ENCODE data around the gene CHL1.

CHL1 gene

GRCh38 chr3:270688-271087 lies 74.1 kb downstream of the CHL1 start:
- Histone ChIP-seq H3K36me3 (no peaks in the 10 kb centered on the region), H3K4me3 (no peak overlapping the region), H3K27ac (peak overlapping the region; percentile 43; the same call in 1 of the 2 replicates), H3K4me1 (peaks cover 90% of the 10 kb centered on the region), H3K9ac (no peak overlapping the region), H3K9me3 (peaks cover 18% of the 10 kb centered on the region), H4K20me1 (no peaks in the 10 kb centered on the region), H3K4me2 (peak overlapping the region; percentile 65), H3K27me3 (no peaks in the 10 kb centered on the region)
- TF ChIP-seq Cebpa-rat (IDR thresholded peaks at IDR 0.05) = no peak

GRCh38 chr3:274927-275326 lies 78.4 kb downstream of the CHL1 start:
- H4K20me1 ChIP-seq = no peaks in the 10 kb centered on the region
- no peaks in the 10 kb centered on the region for H3K27me3 ChIP-seq
- H3K4me1 ChIP-seq = peaks cover 91% of the 10 kb centered on the region
- no peak overlapping the region for H3K4me2 ChIP-seq
- H3K9ac ChIP-seq = no peak overlapping the region
- peak overlapping the region; percentile 15; the same call in 1 of the 2 replicates for H3K27ac ChIP-seq
- no peak for TF ChIP-seq Cebpa-rat (IDR thresholded peaks at IDR 0.05)
- H3K36me3 ChIP-seq = no peaks in the 10 kb centered on the region
- H3K9me3 ChIP-seq = peaks cover 16% of the 10 kb centered on the region
- H3K4me3 ChIP-seq = no peak overlapping the region

GRCh38 chr3:277873-278272 lies 81.3 kb downstream of the CHL1 start:
- peak overlapping the region; percentile 80 for H3K4me2 ChIP-seq
- peaks cover 24% of the 10 kb centered on the region for H3K9me3 ChIP-seq
- peak overlapping the region; percentile 70 for H3K27ac ChIP-seq
- peaks cover 77% of the 10 kb centered on the region for H3K4me1 ChIP-seq
- no peaks in the 10 kb centered on the region for H3K27me3 ChIP-seq
- no peak for TF ChIP-seq Cebpa-rat (IDR thresholded peaks at IDR 0.05)
- H3K9ac ChIP-seq = no peak overlapping the region; the same call in 1 of the 2 replicates
- H4K20me1 ChIP-seq = no peaks in the 10 kb centered on the region
- peak overlapping the region; percentile 35 for H3K4me3 ChIP-seq
- no peaks in the 10 kb centered on the region for H3K36me3 ChIP-seq

DNA sequence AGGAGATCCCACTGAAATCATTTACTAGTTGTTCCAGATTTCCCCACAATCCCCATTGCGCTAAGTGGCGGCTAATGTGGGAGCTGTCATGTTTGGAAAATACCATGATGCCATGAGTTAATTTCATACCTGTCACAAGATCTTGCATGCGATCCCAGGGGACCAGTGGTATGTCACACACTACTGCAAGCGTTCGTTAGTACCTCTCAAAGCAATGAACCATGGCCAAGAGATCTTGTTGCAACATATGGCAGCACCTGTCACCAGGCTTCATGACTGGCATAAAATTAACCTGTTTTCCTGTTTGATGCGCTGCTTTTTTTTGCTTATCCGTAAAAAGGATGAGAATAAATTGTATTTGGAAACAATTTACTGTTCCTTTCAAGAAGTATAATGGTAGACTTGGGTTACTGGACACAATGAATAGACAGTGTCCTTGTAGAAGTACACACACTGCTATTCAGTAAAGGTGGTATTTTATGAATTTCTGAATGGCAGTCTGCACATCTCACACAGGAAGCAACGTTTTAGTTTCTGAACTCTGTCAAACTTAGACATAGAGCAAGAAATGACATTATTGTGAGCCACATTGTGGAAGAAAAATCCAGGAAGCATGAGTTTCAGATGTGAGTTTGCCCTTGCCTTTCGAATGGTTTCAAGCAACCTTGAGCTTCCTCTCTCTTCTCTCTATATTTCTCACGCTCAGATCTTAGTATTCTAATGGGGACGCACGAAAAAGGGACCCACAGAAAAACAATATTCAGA lies 81.9 kb downstream of the CHL1 start:
- Histone ChIP-seq H3K9me3 (peaks cover 21% of the 10 kb centered on the region), H3K9ac (no peak overlapping the region; the same call in 1 of the 2 replicates), H4K20me1 (no peaks in the 10 kb centered on the region), H3K36me3 (no peaks in the 10 kb centered on the region), H3K4me2 (peak overlapping the region; percentile 80), H3K27ac (peak overlapping the region; percentile 70), H3K4me1 (peaks cover 72% of the 10 kb centered on the region), H3K4me3 (peak overlapping the region; percentile 35), H3K27me3 (no peaks in the 10 kb centered on the region)
- TF ChIP-seq Cebpa-rat (IDR thresholded peaks at IDR 0.05) = peak; percentile 85

GRCh38 chr3:279325-279724 lies 82.8 kb downstream of the CHL1 start:
- Histone ChIP-seq H3K27ac (peak overlapping the region; percentile 70), H3K36me3 (no peaks in the 10 kb centered on the region), H3K9ac (no peak overlapping the region), H4K20me1 (no peaks in the 10 kb centered on the region), H3K9me3 (peaks cover 16% of the 10 kb centered on the region), H3K4me3 (no peak overlapping the region), H3K4me2 (peak overlapping the region; percentile 80), H3K4me1 (peaks cover 64% of the 10 kb centered on the region), H3K27me3 (no peaks in the 10 kb centered on the region)
- no peak for TF ChIP-seq Cebpa-rat (IDR thresholded peaks at IDR 0.05)

- Histone ChIP-seq H3K27ac (peak overlapping the region; percentile 29; the same call in 1 of the 2 replicates), H3K27me3 (no peaks in the 10 kb centered on the region), H3K4me2 (peak overlapping the region; percentile 15; the same call in 1 of the 2 replicates), H4K20me1 (no peaks in the 10 kb centered on the region), H3K9ac (no peak overlapping the region), H3K36me3 (no peaks in the 10 kb centered on the region), H3K9me3 (peaks cover 16% of the 10 kb centered on the region), H3K4me3 (no peak overlapping the region), H3K4me1 (peaks cover 52% of the 10 kb centered on the region)
- TF ChIP-seq Cebpa-rat (IDR thresholded peaks at IDR 0.05) = no peak
Measured at GRCh38 chr3:280681-281080, 84.1 kb downstream of the CHL1 start.

DNA sequence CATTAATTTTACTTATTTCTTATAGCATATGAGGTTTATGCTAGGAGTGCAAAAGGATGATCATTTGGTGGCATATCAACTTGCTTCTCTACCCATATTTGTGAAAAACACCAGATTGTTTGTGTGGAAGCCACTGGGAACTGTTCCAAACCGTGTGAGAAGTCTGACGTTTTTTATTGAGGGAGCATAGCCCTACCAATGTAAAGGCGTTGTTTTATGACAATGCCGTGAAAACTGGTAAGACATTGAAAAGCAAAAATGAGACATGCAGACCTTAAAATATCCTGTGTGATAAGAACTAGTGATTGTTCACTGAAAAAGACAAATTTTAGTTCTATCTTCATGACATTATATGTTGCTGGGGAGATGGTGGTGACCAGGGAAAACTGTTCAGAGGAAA lies 87.8 kb downstream of the CHL1 start:
- no peaks in the 10 kb centered on the region for H4K20me1 ChIP-seq
- H3K9me3 ChIP-seq = peaks cover 22% of the 10 kb centered on the region
- H3K27me3 ChIP-seq = no peaks in the 10 kb centered on the region

DNA sequence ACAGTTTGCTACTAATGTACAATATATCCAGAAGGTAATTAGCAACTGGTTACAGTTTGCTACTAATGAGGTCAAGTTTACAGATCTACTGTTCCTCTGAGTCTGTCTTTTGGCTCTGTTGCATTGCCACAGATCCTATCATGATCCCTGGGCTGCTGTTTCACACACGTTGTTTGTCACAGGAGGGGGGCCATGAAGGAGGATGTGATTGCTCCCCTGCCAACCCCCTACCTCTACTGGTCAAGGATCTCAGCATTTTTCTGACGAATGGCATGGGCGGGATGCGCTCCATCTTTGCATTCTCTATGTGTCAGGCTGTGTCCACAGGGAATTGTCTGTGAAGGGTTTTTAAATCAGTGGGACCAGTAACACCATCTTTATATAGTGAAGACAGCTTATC lies 91.9 kb downstream of the CHL1 start:
- H3K4me1 ChIP-seq = peaks cover 8% of the 10 kb centered on the region; the same call in 1 of the 2 replicates
- H3K9ac ChIP-seq = no peak overlapping the region
- no peak overlapping the region for H3K27ac ChIP-seq
- H3K9me3 ChIP-seq = 0 out of 2 replicates have a peak, but pooled peaks cover 6% of the 10 kb centered on the region
- no peaks in the 10 kb centered on the region for H3K27me3 ChIP-seq
- no peak overlapping the region for H3K4me3 ChIP-seq
- no peak for TF ChIP-seq Cebpa-rat (IDR thresholded peaks at IDR 0.05)
- no peaks in the 10 kb centered on the region for H4K20me1 ChIP-seq
- H3K4me2 ChIP-seq = no peak overlapping the region
- no peaks in the 10 kb centered on the region for H3K36me3 ChIP-seq

More for the DNA sequence above, 87.8 kb downstream of the CHL1 start:
- TF ChIP-seq Cebpa-rat (IDR thresholded peaks at IDR 0.05) = no peak
- H3K4me2 ChIP-seq = no peak overlapping the region
- H3K36me3 ChIP-seq = no peaks in the 10 kb centered on the region
- H3K4me3 ChIP-seq = no peak overlapping the region
- peaks cover 21% of the 10 kb centered on the region for H3K4me1 ChIP-seq
- no peak overlapping the region for H3K27ac ChIP-seq
- H3K9ac ChIP-seq = no peak overlapping the region

GRCh38 chr3:291028-291427 lies 94.5 kb downstream of the CHL1 start:
- H3K4me2 ChIP-seq = no peak overlapping the region
- no peaks in the 10 kb centered on the region for H4K20me1 ChIP-seq

DNA sequence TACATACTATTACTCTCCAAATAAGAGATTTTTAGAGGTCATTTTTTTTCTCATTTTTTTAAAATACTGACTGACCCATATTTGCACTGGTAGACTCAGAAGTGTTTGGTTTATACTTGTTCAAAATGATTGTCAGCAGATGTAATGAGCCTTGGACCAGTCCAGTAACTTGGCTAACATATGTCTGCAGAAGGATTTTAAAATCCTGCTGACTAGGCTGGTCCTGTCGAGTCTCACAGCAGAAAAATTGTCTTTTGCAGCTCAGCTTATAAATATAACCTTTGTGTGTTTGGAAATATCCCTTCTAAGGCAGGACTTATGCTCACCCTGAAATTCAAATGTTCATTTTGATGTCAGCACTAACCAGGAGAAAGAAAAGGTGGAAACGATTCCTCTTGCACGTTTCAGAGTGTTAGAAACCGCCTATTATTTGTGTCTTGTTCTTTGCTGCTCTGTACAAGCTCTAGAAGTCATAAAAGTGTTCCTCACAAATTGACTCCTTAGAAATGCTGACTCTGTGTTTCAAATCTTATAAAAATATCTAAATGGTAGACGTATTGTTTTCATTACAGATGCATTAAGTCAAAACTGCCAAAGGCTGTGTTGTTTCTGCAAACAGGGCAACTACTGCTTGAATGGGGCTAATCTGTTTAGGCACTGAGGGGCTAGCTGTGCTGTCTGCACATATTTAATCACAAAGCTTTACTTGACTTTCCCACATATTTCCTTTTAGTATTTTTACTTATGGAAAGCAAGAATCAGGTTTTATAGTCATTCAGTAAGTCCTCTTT lies 95.3 kb downstream of the CHL1 start:
- no peak for TF ChIP-seq Cebpa-rat (IDR thresholded peaks at IDR 0.05)
- Histone ChIP-seq H3K4me3 (no peak overlapping the region), H3K27ac (no peak overlapping the region), H3K27me3 (no peaks in the 10 kb centered on the region), H3K4me1 (peaks cover 8% of the 10 kb centered on the region; the same call in 1 of the 2 replicates), H3K9me3 (no peaks in the 10 kb centered on the region), H3K4me2 (no peak overlapping the region), H4K20me1 (no peaks in the 10 kb centered on the region), H3K36me3 (no peaks in the 10 kb centered on the region), H3K9ac (no peak overlapping the region)

More at GRCh38 chr3:291028-291427, 94.5 kb downstream of the CHL1 start:
- Histone ChIP-seq H3K36me3 (no peaks in the 10 kb centered on the region), H3K9ac (no peak overlapping the region), H3K27me3 (no peaks in the 10 kb centered on the region), H3K9me3 (0 out of 2 replicates have a peak, but pooled peaks cover 6% of the 10 kb centered on the region), H3K27ac (no peak overlapping the region), H3K4me3 (no peak overlapping the region), H3K4me1 (peaks cover 8% of the 10 kb centered on the region; the same call in 1 of the 2 replicates)
- TF ChIP-seq Cebpa-rat (IDR thresholded peaks at IDR 0.05) = no peak

Measured in BLaER1 (cell line).